GM23338 (cell line): ENCODE results near the gene HEYL. TPM values are rescaled to one million over a fixed set of nuclear protein-coding genes. Genes with fewer than 3 reads are reported as not detected.

ENCODE experiments used
- ATAC-seq: fragments of 200-7000 bp; cut with Tn5 transposase; 3 replicates; pipeline ENCODE4 v1.9.1; 2020
- DNase-seq: peaks from one replicate; pipeline ENCODE4 v3.0.0-alpha.2; 2015; ENCODE audit warnings: low spot score
- H2AFZ ChIP-seq: fragments of 200-600 bp; sonication (generic); 2 replicates; pipeline ENCODE4 v1.8.0; 2016; ENCODE audit warnings: antibody characterized with exemption, mild to moderate bottlenecking, moderate library complexity
- H3F3A ChIP-seq: fragments of 200-600 bp; sonication (generic); replicated peaks from 2 replicates; pipeline ENCODE4 v1.8.0; 2017; ENCODE audit warnings: antibody characterized with exemption, mixed run types, low read depth
- H3K27ac ChIP-seq: fragments of 200-600 bp; sonication (generic); 2 replicates; pipeline ENCODE4 v1.6.1; 2016; ENCODE audit warnings: low read depth
- H3K27me3 ChIP-seq: fragments of 200-600 bp; sonication (generic); 2 replicates; pipeline ENCODE4 v1.8.0; 2016; ENCODE audit warnings: mild to moderate bottlenecking, mixed run types, moderate library complexity; ENCODE audit not compliant: insufficient read depth
- H3K36me3 ChIP-seq: fragments of 200-600 bp; sonication (generic); 2 replicates; pipeline ENCODE4 v1.8.0; 2016; ENCODE audit warnings: mild to moderate bottlenecking; ENCODE audit not compliant: insufficient read depth
- H3K4me1 ChIP-seq: fragments of 200-600 bp; sonication (generic); 2 replicates; pipeline ENCODE4 v1.8.0; 2016; ENCODE audit warnings: mild to moderate bottlenecking, moderate library complexity; ENCODE audit not compliant: insufficient read depth
- H3K4me2 ChIP-seq: fragments of 200-600 bp; sonication (generic); 2 replicates; pipeline ENCODE4 v1.7.1; 2017; ENCODE audit warnings: mixed run types
- H3K4me3 ChIP-seq: fragments of 200-600 bp; sonication (generic); 2 replicates; pipeline ENCODE4 v1.6.1; 2016; ENCODE audit warnings: mixed run types
- H3K79me2 ChIP-seq: fragments of 200-600 bp; sonication (generic); replicated peaks from 2 replicates; pipeline ENCODE4 v1.8.0; 2017; ENCODE audit warnings: mild to moderate bottlenecking; ENCODE audit not compliant: insufficient read depth
- H3K9me2 ChIP-seq: fragments of 200-600 bp; sonication (generic); 2 replicates; pipeline ENCODE4 v1.8.0; 2017; ENCODE audit not compliant: insufficient read depth
- H4K20me1 ChIP-seq: fragments of 200-600 bp; sonication (generic); replicated peaks from 2 replicates; pipeline ENCODE4 v1.8.0; 2017; ENCODE audit warnings: mild to moderate bottlenecking; ENCODE audit not compliant: insufficient read depth
- H3K27ac Mint-ChIP-seq: 2 replicates; pipeline ENCODE4 v1.8.0; 2020; ENCODE audit warnings: inconsistent platforms, mild to moderate bottlenecking, moderate library complexity, mixed read lengths
- H3K27me3 Mint-ChIP-seq: 3 replicates; pipeline ENCODE4 v1.8.0; 2022; ENCODE audit warnings: low read depth, mild to moderate bottlenecking, moderate library complexity, mixed read lengths, inconsistent platforms; ENCODE audit not compliant: insufficient read depth, poor library complexity
- H3K36me3 Mint-ChIP-seq: 3 replicates; pipeline ENCODE4 v1.8.0; 2021; ENCODE audit warnings: low read depth, mild to moderate bottlenecking, inconsistent platforms, moderate library complexity, mixed read lengths
- H3K4me1 Mint-ChIP-seq: 3 replicates; pipeline ENCODE4 v1.8.0; 2020; ENCODE audit warnings: mild to moderate bottlenecking, inconsistent platforms, mixed read lengths
- H3K4me3 Mint-ChIP-seq: 3 replicates; pipeline ENCODE4 v1.8.0; 2021; ENCODE audit warnings: moderate library complexity, mild to moderate bottlenecking, inconsistent platforms, mixed read lengths
- H3K9me3 Mint-ChIP-seq: 3 replicates; pipeline ENCODE4 v1.8.0; 2020; ENCODE audit warnings: moderate library complexity, mild to moderate bottlenecking, inconsistent platforms, mixed read lengths
- CREB1 ChIP-seq: fragments of 250-450 bp; sonication (Bioruptor Pico); IDR thresholded peaks from 2 replicates; pipeline ENCODE4 v1.5.0; 2020; ENCODE audit warnings: low read depth, mild to moderate bottlenecking, moderate library complexity
- CTCF ChIP-seq, 2 experiments: fragments of 200-600 bp in 1 of 2; sonication (generic) in 1 of 2; conservative IDR thresholded peaks; 2 replicates each; pipeline versions ENCODE4 v1.5.1 to v1.6.1; 2016 to 2017; ENCODE audit warnings: antibody characterized with exemption in 2 of 2, low read depth in 2 of 2, mild to moderate bottlenecking in 2 of 2, moderate library complexity in 1 of 2
- EZH2 ChIP-seq: fragments of 200-600 bp; sonication (generic); IDR thresholded peaks from one replicate; pipeline ENCODE4 v1.8.0; 2017; ENCODE audit warnings: antibody characterized with exemption, mild to moderate bottlenecking, low read depth; ENCODE audit not compliant: unreplicated experiment
- EZH2phosphoT487 ChIP-seq: fragments of 200-600 bp; sonication (generic); IDR thresholded peaks from one replicate; pipeline ENCODE4 v1.8.1; 2018; ENCODE audit warnings: antibody characterized with exemption; ENCODE audit not compliant: unreplicated experiment
- JUNB ChIP-seq: IDR thresholded peaks from one replicate; pipeline ENCODE4 v1.6.1; 2016; ENCODE audit warnings: antibody characterized with exemption; ENCODE audit not compliant: unreplicated experiment
- NANOG ChIP-seq: IDR thresholded peaks from 2 replicates; pipeline ENCODE4 v1.6.1; 2016; ENCODE audit warnings: antibody characterized with exemption, borderline replicate concordance
- POLR2AphosphoS5 ChIP-seq: IDR thresholded peaks from 2 replicates; pipeline ENCODE4 v1.6.1; 2016; ENCODE audit warnings: antibody characterized with exemption, low read depth
- REST ChIP-seq: IDR thresholded peaks from one replicate; pipeline ENCODE4 v1.6.1; 2018; ENCODE audit warnings: antibody characterized with exemption; ENCODE audit not compliant: unreplicated experiment
- STAT1 ChIP-seq: IDR thresholded peaks from one replicate; pipeline ENCODE4 v1.6.1; 2016; ENCODE audit warnings: antibody characterized with exemption; ENCODE audit not compliant: unreplicated experiment
- ZNF114 ChIP-seq: fragments of 250-450 bp; sonication (Bioruptor Pico); IDR thresholded peaks from 2 replicates; pipeline ENCODE4 v1.5.0; 2020; ENCODE audit warnings: mild to moderate bottlenecking, moderate library complexity
- ZNF331 ChIP-seq: fragments of 250-450 bp; sonication (Bioruptor Pico); IDR thresholded peaks from 2 replicates; pipeline ENCODE4 v1.5.0; 2020; ENCODE audit warnings: low read depth, mild to moderate bottlenecking, moderate library complexity
- polyA plus RNA-seq: library from polyadenylated mRNA; unstranded; fragments of >200 nt; fragmentation: Nextera tagmentation; extraction: Ambion mirVana; gene quantifications from 2 replicates; pipeline ENCODE4 v1.2.1, GENCODE V29; 2016
- total RNA-seq: library from RNA; depleted of rRNA; stranded (reverse); fragments of >200 nt; shearing (Covaris generic); gene quantifications from 2 replicates; pipeline ENCODE4 v1.2.3, GENCODE V29; 2014
- TF ChIP-seq, protein P1 (sequence below): fragments of 250-450 bp; sonication (Bioruptor Pico); IDR thresholded peaks from 2 replicates; pipeline ENCODE4 v1.5.0; 2020; ENCODE audit warnings: mild to moderate bottlenecking, moderate library complexity

The HEYL gene
- total and polyA plus RNA-seq, 2 experiments from 2014 or later: 1.6 to 4.5 TPM

- TF ChIP-seq, protein P1, sequence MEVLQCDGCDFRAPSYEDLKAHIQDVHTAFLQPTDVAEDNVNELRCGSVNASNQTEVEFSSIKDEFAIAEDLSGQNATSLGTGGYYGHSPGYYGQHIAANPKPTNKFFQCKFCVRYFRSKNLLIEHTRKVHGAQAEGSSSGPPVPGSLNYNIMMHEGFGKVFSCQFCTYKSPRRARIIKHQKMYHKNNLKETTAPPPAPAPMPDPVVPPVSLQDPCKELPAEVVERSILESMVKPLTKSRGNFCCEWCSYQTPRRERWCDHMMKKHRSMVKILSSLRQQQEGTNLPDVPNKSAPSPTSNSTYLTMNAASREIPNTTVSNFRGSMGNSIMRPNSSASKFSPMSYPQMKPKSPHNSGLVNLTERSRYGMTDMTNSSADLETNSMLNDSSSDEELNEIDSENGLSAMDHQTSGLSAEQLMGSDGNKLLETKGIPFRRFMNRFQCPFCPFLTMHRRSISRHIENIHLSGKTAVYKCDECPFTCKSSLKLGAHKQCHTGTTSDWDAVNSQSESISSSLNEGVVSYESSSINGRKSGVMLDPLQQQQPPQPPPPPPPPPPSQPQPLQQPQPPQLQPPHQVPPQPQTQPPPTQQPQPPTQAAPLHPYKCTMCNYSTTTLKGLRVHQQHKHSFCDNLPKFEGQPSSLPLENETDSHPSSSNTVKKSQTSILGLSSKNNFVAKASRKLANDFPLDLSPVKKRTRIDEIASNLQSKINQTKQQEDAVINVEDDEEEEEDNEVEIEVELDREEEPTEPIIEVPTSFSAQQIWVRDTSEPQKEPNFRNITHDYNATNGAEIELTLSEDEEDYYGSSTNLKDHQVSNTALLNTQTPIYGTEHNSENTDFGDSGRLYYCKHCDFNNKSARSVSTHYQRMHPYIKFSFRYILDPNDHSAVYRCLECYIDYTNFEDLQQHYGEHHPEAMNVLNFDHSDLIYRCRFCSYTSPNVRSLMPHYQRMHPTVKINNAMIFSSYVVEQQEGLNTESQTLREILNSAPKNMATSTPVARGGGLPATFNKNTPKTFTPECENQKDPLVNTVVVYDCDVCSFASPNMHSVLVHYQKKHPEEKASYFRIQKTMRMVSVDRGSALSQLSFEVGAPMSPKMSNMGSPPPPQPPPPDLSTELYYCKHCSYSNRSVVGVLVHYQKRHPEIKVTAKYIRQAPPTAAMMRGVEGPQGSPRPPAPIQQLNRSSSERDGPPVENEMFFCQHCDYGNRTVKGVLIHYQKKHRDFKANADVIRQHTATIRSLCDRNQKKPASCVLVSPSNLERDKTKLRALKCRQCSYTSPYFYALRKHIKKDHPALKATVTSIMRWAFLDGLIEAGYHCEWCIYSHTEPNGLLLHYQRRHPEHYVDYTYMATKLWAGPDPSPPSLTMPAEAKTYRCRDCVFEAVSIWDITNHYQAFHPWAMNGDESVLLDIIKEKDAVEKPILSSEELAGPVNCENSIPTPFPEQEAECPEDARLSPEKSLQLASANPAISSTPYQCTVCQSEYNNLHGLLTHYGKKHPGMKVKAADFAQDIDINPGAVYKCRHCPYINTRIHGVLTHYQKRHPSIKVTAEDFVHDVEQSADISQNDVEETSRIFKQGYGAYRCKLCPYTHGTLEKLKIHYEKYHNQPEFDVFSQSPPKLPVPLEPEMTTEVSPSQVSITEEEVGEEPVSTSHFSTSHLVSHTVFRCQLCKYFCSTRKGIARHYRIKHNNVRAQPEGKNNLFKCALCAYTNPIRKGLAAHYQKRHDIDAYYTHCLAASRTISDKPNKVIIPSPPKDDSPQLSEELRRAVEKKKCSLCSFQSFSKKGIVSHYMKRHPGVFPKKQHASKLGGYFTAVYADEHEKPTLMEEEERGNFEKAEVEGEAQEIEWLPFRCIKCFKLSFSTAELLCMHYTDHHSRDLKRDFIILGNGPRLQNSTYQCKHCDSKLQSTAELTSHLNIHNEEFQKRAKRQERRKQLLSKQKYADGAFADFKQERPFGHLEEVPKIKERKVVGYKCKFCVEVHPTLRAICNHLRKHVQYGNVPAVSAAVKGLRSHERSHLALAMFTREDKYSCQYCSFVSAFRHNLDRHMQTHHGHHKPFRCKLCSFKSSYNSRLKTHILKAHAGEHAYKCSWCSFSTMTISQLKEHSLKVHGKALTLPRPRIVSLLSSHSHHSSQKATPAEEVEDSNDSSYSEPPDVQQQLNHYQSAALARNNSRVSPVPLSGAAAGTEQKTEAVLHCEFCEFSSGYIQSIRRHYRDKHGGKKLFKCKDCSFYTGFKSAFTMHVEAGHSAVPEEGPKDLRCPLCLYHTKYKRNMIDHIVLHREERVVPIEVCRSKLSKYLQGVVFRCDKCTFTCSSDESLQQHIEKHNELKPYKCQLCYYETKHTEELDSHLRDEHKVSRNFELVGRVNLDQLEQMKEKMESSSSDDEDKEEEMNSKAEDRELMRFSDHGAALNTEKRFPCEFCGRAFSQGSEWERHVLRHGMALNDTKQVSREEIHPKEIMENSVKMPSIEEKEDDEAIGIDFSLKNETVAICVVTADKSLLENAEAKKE (CRISPR knock-in tag): no peak
- TF ChIP-seq CREB1 (no peak), POLR2AphosphoS5 (no peak), EZH2phosphoT487 (no peak), CTCF (conservative IDR thresholded peaks at IDR 0.05; ENCODE audit: low read depth in 2 of 2) (no peak), NANOG (no peak)
These were observed 3.6 kb downstream of the HEYL start (continued) for GRCh38 chr1:39635871-39636210.

DNA sequence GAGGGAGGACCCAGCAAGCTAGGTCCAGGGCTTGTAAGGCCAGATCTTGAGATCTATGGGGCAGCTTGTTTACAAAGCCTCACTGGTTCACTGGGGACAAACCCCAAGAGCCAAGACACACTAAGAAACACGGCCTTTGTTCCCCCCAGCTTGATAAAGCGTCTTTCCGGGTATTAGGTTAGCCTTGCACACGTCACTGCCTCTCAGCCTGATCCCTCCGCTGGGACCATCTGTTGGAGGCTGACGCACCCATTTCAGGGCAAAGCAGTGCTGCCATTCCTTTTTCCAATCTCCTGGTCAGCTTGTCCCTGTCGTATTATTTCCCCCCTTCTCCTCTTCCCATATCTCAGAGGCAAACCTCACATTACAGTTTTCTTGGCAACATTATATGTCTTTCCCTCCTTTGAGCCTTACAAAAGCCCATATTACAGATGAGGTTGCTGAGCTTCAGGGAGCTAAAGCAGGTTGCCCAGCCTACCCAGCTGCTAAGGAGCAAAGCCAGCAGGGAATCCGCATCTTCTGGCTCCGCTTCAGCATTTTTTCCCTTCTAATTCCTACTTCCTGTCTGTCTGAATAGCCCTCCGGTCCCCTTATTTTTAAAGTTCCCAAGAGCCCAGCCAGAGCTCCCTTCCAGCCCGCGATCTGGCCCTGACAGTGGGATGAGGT is 4.1 kb downstream of the HEYL start:
- H3K27me3 ChIP-seq: peaks cover 77% of the 10 kb centered on the region
- peaks cover 25% of the 10 kb centered on the region for H3K4me1 Mint-ChIP-seq
- H3K4me3 Mint-ChIP-seq: no peak overlapping the region; the same call in 2 of the 3 replicates
- H3F3A ChIP-seq: 0 out of 2 replicates have a peak, but pooled peaks cover 6% of the 10 kb centered on the region
- no peak overlapping the region for H2AFZ ChIP-seq
- H3K27me3 Mint-ChIP-seq: peaks cover 53% of the 10 kb centered on the region
- no peak overlapping the region for H3K4me3 ChIP-seq
- DNase-seq: peak; percentile 37
- peak overlapping the region; percentile 71 for H3K4me2 ChIP-seq
- no peaks in the 10 kb centered on the region for H3K36me3 ChIP-seq
- H3K79me2 ChIP-seq: no peaks in the 10 kb centered on the region
- H3K9me3 Mint-ChIP-seq: no peaks in the 10 kb centered on the region
- no peak overlapping the region for H3K27ac Mint-ChIP-seq
- H3K4me1 ChIP-seq: peaks cover 22% of the 10 kb centered on the region
- H4K20me1 ChIP-seq: peaks cover 3% of the 10 kb centered on the region
- H3K27ac ChIP-seq: peak overlapping the region; percentile 55; the same call in 1 of the 2 replicates
- no peak for ATAC-seq
- no peaks in the 10 kb centered on the region for H3K9me2 ChIP-seq
- H3K36me3 Mint-ChIP-seq: no peaks in the 10 kb centered on the region; the same call in 2 of the 3 replicates
- TF ChIP-seq EZH2phosphoT487: no peak
- TF ChIP-seq ZNF114 (CRISPR knock-in tag): no peak
- TF ChIP-seq NANOG: no peak
- no peak for TF ChIP-seq STAT1
- no peak for TF ChIP-seq POLR2AphosphoS5
- TF ChIP-seq JUNB: no peak
- TF ChIP-seq ZNF331 (CRISPR knock-in tag): no peak
- TF ChIP-seq EZH2: no peak
- no peak for TF ChIP-seq REST
